Endometrium (tissue), 2 donors: ENCODE measurements around the gene KLC3.
"Not testable (repeated sequence)": the region's sequence is repeated elsewhere in the genome, so short reads cannot be mapped to it uniquely, and the experiment has no call there.

Experiments
- FAIRE-seq: peaks from 2 replicates; lab custom pipeline; 2012; peaks lifted over from hg19 to GRCh38; lab: Jason Lieb, UNC
- donor health status: control.
- donor health status: control.

KLC3 gene

GRCh38 chr19:45340232-45340898 is at the start of gene KLC3:
Gene KLC3 (plus strand): TSS chr19:45340750. CDS start chr19:45345542, 4,792 bp downstream.
- no peak for FAIRE-seq

DNA sequence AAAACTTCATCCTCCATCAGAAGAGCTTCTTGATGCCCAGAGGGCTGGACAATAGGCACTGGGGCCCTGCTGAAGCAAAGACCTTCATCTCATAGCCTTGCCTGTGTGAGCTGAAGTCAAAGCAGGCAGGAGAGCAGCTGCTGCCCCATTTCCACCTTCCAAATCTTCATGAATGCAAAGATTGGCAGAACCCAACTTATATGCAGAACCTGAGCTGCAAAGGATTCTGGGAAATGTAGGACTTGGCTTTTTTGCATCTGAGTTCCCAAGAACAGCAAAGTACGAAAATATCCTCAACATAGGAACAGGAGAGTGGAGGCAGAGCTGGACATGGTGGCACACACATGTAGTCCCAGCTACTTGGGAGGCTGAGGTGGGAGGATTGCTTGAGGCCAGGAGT is 48.7 kb upstream of the KLC3 start:
- no peak for FAIRE-seq

- FAIRE-seq: no peak
Observed at GRCh38 chr19:45293682-45294081, 46.9 kb upstream of the KLC3 start.

DNA sequence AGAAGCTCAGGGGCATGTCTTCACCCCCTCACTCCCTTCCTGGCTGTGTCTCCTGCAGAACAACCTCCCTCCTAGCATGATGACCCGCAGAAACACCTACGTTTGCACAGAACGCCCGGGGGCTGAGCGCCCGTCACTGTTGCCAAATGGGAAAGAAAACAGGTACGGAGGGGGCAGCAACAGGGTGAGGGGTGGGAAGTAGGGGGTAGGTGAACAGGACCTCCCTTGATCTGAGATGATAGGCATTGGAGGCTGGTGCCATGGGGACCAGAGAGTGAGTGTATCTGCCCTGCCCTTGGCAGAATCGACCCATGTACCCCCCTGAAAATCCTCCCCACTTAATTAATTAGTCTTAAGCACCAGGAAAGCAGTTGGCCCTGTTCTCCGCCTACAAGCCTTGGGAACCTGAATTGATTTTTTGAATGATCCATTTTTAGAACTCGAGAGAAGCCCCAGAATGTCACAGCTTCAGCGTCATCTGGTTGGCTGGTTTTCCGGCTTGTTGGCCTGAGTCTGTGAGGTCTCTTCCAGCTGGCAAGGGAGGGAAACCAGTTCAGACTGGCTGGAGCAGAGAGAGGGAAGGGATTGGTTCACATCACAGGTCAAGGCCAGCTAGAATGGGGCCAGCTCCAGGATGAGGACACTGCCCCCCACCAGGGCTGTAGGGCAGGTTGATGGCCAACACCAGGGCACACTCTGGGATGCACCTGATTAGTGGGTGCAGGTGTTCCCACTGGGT is 46.1 kb upstream of the KLC3 start:
- FAIRE-seq: no peak

GRCh38 chr19:45295873-45296272 is 44.7 kb upstream of the KLC3 start:
- no peak for FAIRE-seq

- FAIRE-seq: no peak
Observed at GRCh38 chr19:45296355-45296754, 44.2 kb upstream of the KLC3 start.

DNA sequence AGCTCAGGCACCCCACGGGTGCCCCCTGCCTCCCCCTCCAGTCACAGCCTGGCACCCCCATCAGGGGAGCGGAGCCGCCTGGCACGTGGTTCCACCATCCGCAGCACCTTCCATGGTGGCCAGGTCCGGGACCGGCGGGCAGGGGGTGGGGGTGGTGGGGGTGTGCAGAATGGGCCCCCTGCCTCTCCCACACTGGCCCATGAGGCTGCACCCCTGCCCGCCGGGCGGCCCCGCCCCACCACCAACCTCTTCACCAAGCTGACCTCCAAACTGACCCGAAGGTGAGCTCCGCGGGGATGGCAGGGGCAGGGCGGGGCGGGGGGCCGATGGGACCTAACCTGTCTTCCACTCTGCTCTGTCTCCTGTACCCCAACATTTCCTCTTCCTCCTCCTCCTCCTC is 42.9 kb upstream of the KLC3 start:
- no peak for FAIRE-seq

DNA sequence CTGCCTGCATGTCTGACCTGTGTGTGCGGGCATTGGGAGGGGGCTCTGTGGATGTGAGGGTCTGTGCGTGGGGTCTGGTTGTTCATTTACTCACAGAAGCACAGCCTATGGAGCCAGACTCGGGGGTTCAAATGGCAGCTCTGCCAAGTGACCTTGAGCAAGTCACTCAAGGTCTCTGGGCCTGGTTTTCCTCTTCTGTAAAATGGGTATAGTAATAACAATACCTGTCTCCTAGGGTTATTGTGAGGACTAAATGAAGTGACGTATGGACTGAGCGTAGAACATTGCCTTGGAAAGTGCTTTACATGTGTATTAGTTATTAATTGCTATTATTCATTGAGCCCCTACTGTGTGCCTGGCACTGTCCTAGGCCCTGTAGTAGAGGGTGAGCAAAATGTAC is 42.3 kb upstream of the KLC3 start:
- no peak for FAIRE-seq

DNA sequence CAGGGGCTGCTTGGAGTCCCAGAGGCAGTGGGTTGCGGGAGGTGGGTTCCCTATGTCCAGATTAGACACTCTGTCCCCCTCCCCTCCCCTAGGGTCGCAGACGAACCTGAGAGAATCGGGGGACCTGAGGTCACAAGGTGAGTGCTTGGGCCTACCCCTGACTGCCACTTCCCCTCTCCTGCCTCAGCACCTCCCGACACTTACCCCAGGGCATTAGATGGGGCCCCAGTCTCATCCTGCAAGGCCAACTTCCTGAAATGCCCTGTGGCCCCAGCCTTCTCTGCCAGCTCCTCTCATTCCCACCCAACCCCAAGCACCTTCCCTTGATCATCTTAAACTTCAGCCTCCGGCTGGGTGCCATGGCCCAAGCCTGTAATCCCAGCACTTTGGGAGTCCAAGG is 40.8 kb upstream of the KLC3 start:
- no peak for FAIRE-seq

- no peak for FAIRE-seq
Observed at GRCh38 chr19:45302416-45302815, 38.1 kb upstream of the KLC3 start.

GRCh38 chr19:45303269-45304060 is 37.1 kb upstream of the KLC3 start:
- no peak for FAIRE-seq

GRCh38 chr19:45304141-45304926 is 36.2 kb upstream of the KLC3 start:
- FAIRE-seq: no peak

DNA sequence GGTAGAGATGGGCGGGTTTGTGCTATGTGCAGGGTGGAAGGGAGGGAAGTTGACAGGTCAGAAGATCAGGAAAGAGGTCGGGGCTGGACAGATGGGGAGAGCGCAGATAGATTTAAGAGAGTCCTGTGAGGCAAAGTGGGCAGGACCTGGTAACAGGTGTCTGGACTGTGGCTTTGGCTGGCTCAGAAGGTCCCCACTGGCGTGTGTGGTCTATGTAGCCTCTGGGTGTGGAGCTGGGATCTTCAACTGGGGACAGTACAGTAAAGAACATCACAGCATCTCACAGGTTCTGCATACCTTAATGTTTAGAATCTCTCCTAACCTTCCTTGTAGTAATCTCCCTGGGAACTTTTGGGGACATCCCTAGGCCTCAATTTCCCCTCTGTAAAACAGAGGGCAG is 35.5 kb upstream of the KLC3 start:
- no peak for FAIRE-seq

GRCh38 chr19:45305421-45305820 is 35.1 kb upstream of the KLC3 start:
- FAIRE-seq: no peak

DNA sequence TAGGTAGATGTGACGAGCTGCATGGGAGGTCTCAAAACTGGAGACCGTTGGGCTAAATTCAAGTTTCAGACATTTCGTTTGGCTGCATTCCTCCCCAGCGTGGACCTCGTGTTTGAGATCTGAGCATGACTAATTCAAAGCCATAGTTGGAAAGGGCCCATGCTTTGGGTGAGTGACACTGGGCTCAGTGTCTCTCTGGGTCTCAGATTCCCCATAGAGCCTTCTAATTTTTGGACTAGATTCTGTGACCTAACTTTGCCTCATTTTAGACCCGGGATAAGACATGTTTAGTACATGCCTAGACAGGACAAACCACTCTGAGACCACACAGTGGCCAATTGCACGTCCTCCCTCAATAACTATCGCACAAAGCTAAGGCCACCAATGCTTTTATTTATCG is 34.5 kb upstream of the KLC3 start:
- no peak for FAIRE-seq

GRCh38 chr19:45306518-45307027 is 34.0 kb upstream of the KLC3 start:
- FAIRE-seq: no peak

DNA sequence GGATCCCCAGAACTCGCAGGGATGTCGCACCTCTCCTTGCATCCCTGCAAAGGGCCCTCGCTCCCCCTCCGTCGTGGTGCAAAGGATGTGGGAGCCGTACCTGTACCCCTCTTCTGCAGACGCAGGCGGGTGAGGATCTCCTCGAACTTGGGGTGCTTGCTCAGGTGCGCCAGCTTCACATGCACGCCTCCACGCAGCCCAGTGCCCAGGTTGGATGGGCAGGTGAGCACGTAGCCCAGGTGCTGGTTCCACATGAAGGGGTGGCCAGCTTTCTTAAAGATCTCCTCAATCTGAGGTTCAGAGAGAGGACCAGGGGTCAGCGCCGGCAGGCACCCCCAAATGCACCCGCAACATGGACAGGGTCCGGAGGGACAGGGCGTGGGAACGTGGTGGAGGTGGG is 33.2 kb upstream of the KLC3 start:
- FAIRE-seq: no peak

GRCh38 chr19:45309322-45309721 is 31.2 kb upstream of the KLC3 start:
- not testable (repeated sequence) for FAIRE-seq

- FAIRE-seq: no peak
Observed at GRCh38 chr19:45311621-45312020, 28.9 kb upstream of the KLC3 start.

DNA sequence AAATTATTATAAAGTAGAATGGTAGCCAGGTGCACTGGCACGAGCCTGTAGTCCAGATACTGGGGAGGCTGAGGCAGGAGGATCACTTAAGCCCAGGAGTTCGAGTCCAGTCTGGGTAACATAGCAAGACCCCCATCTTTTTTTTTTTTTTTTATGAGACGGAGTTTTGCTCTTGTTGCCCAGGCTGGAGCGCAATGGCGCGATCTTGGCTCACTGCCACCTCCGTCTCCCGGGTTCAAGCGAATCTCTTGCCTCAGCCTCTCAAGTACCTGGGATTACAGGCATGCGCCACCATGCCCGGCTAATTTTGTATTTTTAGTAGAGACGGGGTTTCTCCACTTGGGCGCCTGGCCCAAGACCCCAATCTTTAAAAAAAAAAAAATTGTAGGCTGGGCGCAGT is 28.3 kb upstream of the KLC3 start:
- FAIRE-seq: not testable (repeated sequence)

- FAIRE-seq: no peak
Observed at GRCh38 chr19:45314708-45315245, 25.8 kb upstream of the KLC3 start.

- FAIRE-seq: no peak
Observed at GRCh38 chr19:45315304-45315703, 25.2 kb upstream of the KLC3 start.
